OCI-LY7 (cell line): ENCODE results near the gene KIF7. TPM values are rescaled to one million over a fixed set of nuclear protein-coding genes. Genes with fewer than 3 reads are reported as not detected.

Source experiments
- BruUV-seq: library from RNA; stranded (reverse); fragments of 400-500 nt; replicated peaks from 2 replicates; lab custom pipeline; 2021; lab: Mats Ljungman, UMichigan
- CTCF ChIA-PET: fragments of 300-600 bp; sonication (Branson Sonifier 250); formaldehyde crosslinking; loops from one replicate; lab custom pipeline; 2022; ENCODE audit warnings: antibody characterized with exemption; ENCODE audit not compliant: unreplicated experiment; lab: Charles Lee
- POLR2A ChIA-PET: fragments of 300-600 bp; sonication (Branson Sonifier 250); formaldehyde crosslinking; loops from one replicate; lab custom pipeline; 2022; ENCODE audit warnings: antibody characterized with exemption; lab: Charles Lee
- DNase-seq: peaks from one replicate; pipeline ENCODE4 v3.0.0-alpha.2; 2015; ENCODE audit warnings: low spot score
- H2AFZ ChIP-seq: fragments of 200-600 bp; sonication (generic), shearing (Covaris generic); 2 replicates; pipeline ENCODE4 v1.6.1; 2014; ENCODE audit warnings: mild to moderate bottlenecking, antibody characterized with exemption, low read length, moderate library complexity
- H3K27ac ChIP-seq: fragments of 200-600 bp; sonication (generic); 2 replicates; pipeline ENCODE4 v1.5.1; 2014; ENCODE audit warnings: mixed run types, low read depth, mild to moderate bottlenecking, moderate library complexity, low read length, inconsistent platforms; ENCODE audit not compliant: poor library complexity, severe bottlenecking
- H3K36me3 ChIP-seq: fragments of 200-600 bp; sonication (generic); 2 replicates; pipeline ENCODE4 v1.6.1; 2014; ENCODE audit warnings: mild to moderate bottlenecking, antibody characterized with exemption, low read length, moderate library complexity, mixed read lengths; ENCODE audit not compliant: insufficient read depth
- H3K4me1 ChIP-seq: fragments of 200-600 bp; sonication (generic); 2 replicates; pipeline ENCODE4 v1.5.1; 2014; ENCODE audit warnings: mild to moderate bottlenecking, low read length; ENCODE audit not compliant: insufficient read depth, poor library complexity, severe bottlenecking
- H3K4me2 ChIP-seq: fragments of 200-600 bp; sonication (generic); 2 replicates; pipeline ENCODE4 v1.6.1; 2014; ENCODE audit warnings: mild to moderate bottlenecking, low read length
- H3K4me3 ChIP-seq: fragments of 200-600 bp; sonication (generic); 2 replicates; pipeline ENCODE4 v1.5.1; 2014; ENCODE audit warnings: mild to moderate bottlenecking, low read depth, low read length; ENCODE audit not compliant: poor library complexity, severe bottlenecking
- H3K79me2 ChIP-seq: fragments of 200-600 bp; sonication (generic); 2 replicates; pipeline ENCODE4 v1.6.1; 2016; ENCODE audit warnings: low read depth, mild to moderate bottlenecking, low read length, moderate library complexity, mixed read lengths; ENCODE audit not compliant: insufficient read depth
- H3K9me2 ChIP-seq: fragments of 200-600 bp; sonication (generic); 2 replicates; pipeline ENCODE4 v1.6.1; 2016; ENCODE audit warnings: mild to moderate bottlenecking, low read length, mixed read lengths; ENCODE audit not compliant: insufficient read depth
- H3K9me3 ChIP-seq: fragments of 200-600 bp; sonication (generic); 2 replicates; pipeline ENCODE4 v1.6.1; 2014; ENCODE audit warnings: mild to moderate bottlenecking, mixed run types, low read length, mixed read lengths
- H4K20me1 ChIP-seq: fragments of 200-600 bp; sonication (generic); 2 replicates; pipeline ENCODE4 v1.6.1; 2014; ENCODE audit warnings: mild to moderate bottlenecking, antibody characterized with exemption, low read length, moderate library complexity, mixed read lengths; ENCODE audit not compliant: insufficient read depth
- CTCF ChIP-seq: fragments of 200-600 bp; sonication (generic); conservative IDR thresholded peaks from 2 replicates; pipeline ENCODE4 v1.5.1; 2014; ENCODE audit warnings: mild to moderate bottlenecking, antibody characterized with exemption, low read length, moderate library complexity, mixed read lengths
- EZH2phosphoT487 ChIP-seq: fragments of 200-600 bp; sonication (generic); IDR thresholded peaks from 2 replicates; pipeline ENCODE4 v1.6.1; 2018; ENCODE audit warnings: low read depth, borderline replicate concordance, mild to moderate bottlenecking, mixed run types, antibody characterized with exemption, low read length, moderate library complexity, mixed read lengths
- intact Hi-C: fragments of 100-400 bp; cut with micrococcal nuclease; formaldehyde crosslinking; loops from one replicate; pipeline ENCODE4 v1.10.0; 2022; ENCODE audit not compliant: unreplicated experiment
- total RNA-seq, 2 experiments: library from RNA; depleted of rRNA in 1 of 2; stranded (reverse); fragments of >200 nt in 1 of 2; shearing (Covaris generic) in 1 of 2; gene quantifications; 2 replicates each; pipeline ENCODE4 v1.2.3, GENCODE V29; 2014 to 2022

The KIF7 gene
- total RNA-seq, 2 experiments from 2014 or later = 0.10 TPM; not detected in 1

DNA sequence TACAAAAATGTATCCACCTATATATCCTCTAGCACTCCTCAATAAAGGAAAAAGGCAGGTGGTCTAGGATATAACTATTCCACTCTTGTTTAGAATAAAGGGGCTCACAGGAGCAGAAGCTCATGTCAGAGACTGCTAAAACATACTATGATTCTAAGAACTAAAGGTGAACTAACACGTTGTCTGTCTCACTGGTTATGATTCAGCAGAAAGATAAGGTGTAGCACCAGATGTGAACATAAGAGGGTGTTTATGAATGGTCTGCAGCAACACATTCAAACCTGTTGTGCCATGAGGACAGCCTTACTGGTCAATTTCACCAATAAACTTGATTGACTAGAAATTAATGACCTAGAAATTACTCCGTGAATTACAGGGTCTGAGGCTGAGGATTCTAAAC, 30.7 kb upstream of the KIF7 start:
- Histone ChIP-seq H3K27ac (no peak overlapping the region), H3K4me1 (peaks cover 10% of the 10 kb centered on the region), H3K79me2 (no peaks in the 10 kb centered on the region), H4K20me1 (no peaks in the 10 kb centered on the region), H3K36me3 (no peaks in the 10 kb centered on the region), H3K4me3 (no peak overlapping the region), H3K9me3 (no peaks in the 10 kb centered on the region), H2AFZ (no peak overlapping the region), H3K9me2 (no peaks in the 10 kb centered on the region), H3K4me2 (no peak overlapping the region)
- intact Hi-C loops = no loop called here
- ChIA-PET POLR2A (interaction anchor here (0.7 kb wide), 1 partner anchor 9 kb away, joined by 4 read pairs; no protein-coding TSS in a partner anchor), CTCF (interaction anchor here (0.6 kb wide), 2 partner anchors 96 to 255 kb away, joined by 4 read pairs; no protein-coding TSS in a partner anchor)
- no TSS peak for BruUV-seq
- TF ChIP-seq CTCF = no peak
- TF ChIP-seq EZH2phosphoT487 = no peak
- DNase-seq = no peak

GRCh38 chr15:89681146-89681545, 25.9 kb upstream of the KIF7 start:
- intact Hi-C loops = no loop called here
- H2AFZ ChIP-seq = no peak overlapping the region
- H3K27ac ChIP-seq = no peak overlapping the region
- H4K20me1 ChIP-seq = no peaks in the 10 kb centered on the region
- TF ChIP-seq EZH2phosphoT487 = no peak
- no peak for TF ChIP-seq CTCF
- DNase-seq = no peak
- H3K9me3 ChIP-seq = no peaks in the 10 kb centered on the region
- H3K4me3 ChIP-seq = no peak overlapping the region
- no peak overlapping the region for H3K4me2 ChIP-seq
- no peaks in the 10 kb centered on the region for H3K79me2 ChIP-seq
- no peaks in the 10 kb centered on the region for H3K36me3 ChIP-seq
- no peaks in the 10 kb centered on the region for H3K9me2 ChIP-seq
- no TSS peak for BruUV-seq
- POLR2A ChIA-PET = interaction anchor here (0.6 kb wide), 1 partner anchor 20 kb away, joined by 4 read pairs; no protein-coding TSS in a partner anchor
- CTCF ChIA-PET = no interaction called here
- no peaks in the 10 kb centered on the region for H3K4me1 ChIP-seq

DNA sequence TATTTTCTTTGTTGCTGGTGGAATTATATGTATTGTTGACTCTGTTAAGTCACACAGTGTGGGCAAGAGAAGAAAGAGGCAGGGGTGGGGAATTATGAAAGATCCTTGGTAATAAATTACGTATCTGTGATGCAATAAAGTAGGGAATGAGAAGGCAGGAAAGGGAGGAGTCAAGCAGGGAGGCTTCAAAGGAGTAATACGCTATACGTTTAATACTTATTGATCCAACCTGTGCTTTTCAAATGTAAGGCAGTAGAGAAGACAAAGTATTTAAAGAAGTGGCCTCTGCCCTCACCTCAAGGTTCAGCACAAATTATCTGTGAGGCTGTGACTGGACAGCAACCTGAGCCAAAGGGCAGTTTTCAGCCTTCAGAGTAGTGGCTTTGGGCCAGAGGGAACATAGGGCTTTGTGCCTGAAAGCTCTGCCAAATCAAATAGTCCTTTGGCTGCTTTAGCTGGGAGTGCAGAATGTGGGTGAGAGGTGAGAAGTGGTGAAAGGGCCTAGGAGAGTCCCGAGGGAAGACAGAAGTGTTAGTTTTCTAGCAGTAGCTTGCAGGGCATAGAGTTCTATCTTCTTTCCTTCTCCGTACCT, 25.1 kb upstream of the KIF7 start:
- no peaks in the 10 kb centered on the region for H3K9me3 ChIP-seq
- no peak overlapping the region for H3K27ac ChIP-seq
- no peaks in the 10 kb centered on the region for H4K20me1 ChIP-seq
- H3K79me2 ChIP-seq = no peaks in the 10 kb centered on the region
- BruUV-seq = no TSS peak
- intact Hi-C loops = no loop called here
- POLR2A ChIA-PET = no interaction called here
- H2AFZ ChIP-seq = no peak overlapping the region
- DNase-seq = no peak
- H3K4me3 ChIP-seq = no peak overlapping the region
- H3K4me2 ChIP-seq = no peak overlapping the region
- H3K36me3 ChIP-seq = no peaks in the 10 kb centered on the region
- H3K4me1 ChIP-seq = no peaks in the 10 kb centered on the region
- no peaks in the 10 kb centered on the region for H3K9me2 ChIP-seq
- TF ChIP-seq EZH2phosphoT487 (no peak), CTCF (no peak)
- CTCF ChIA-PET = no interaction called here
